HEK293 (cell line): Measurements from ENCODE around the gene SRPK3.

ENCODE experiments used
- CTCF ChIA-PET: fragments of 350-600 bp; formaldehyde crosslinking; extraction: SDS; loops from one replicate; lab custom pipeline; 2021; ENCODE audit warnings: antibody characterized with exemption; lab: Yijun Ruan, JAX
- POLR2A ChIA-PET: fragments of 300-600 bp; formaldehyde crosslinking; extraction: SDS; loops from one replicate; lab custom pipeline; 2020; ENCODE audit warnings: antibody characterized with exemption, inconsistent platforms; lab: Yijun Ruan, JAX
- H3K27ac ChIP-seq: fragments of 200-500 bp; sonication (Bioruptor generic); 2 replicates; pipeline ENCODE4 v1.5.1; 2014; ENCODE audit warnings: low read depth, low read length, control low read depth, inconsistent platforms; ENCODE audit errors: extremely low read depth
- H3K36me3 ChIP-seq, 2 experiments: fragments of 200-500 bp in 1 of 2; sonication (Bioruptor generic) in 1 of 2; 1 replicate in 1 of 2; 2 replicates in 1 of 2; pipeline ENCODE4 v1.5.1; 2014 to 2017; ENCODE audit warnings: inconsistent platforms in 2 of 2, low read length in 2 of 2; ENCODE audit not compliant: control insufficient read depth in 2 of 2, insufficient read depth in 1 of 2
- H3K4me1 ChIP-seq: fragments of 200-500 bp; sonication (Bioruptor generic); 2 replicates; pipeline ENCODE4 v1.5.1; 2014; ENCODE audit warnings: mild to moderate bottlenecking, low read length, inconsistent platforms; ENCODE audit not compliant: control insufficient read depth, insufficient read depth
- H3K4me3 ChIP-seq: 2 replicates; pipeline ENCODE4 v1.5.1; 2011; ENCODE audit warnings: low read depth, mild to moderate bottlenecking, control low read depth, low read length, moderate library complexity
- H3K9me3 ChIP-seq: fragments of 200-500 bp; sonication (Bioruptor generic); 2 replicates; pipeline ENCODE4 v1.5.1; 2014; ENCODE audit warnings: low read depth, low read length, inconsistent platforms; ENCODE audit not compliant: control insufficient read depth, insufficient read depth
- CTCF ChIP-seq: fragments of 450-650 bp; formaldehyde crosslinking; IDR thresholded peaks from 2 replicates; pipeline ENCODE4 v1.5.1; 2016; ENCODE audit warnings: missing biosample characterization, missing genetic modification characterization
- PATZ1 ChIP-seq: fragments of 450-650 bp; formaldehyde crosslinking; IDR thresholded peaks from 2 replicates; pipeline ENCODE4 v1.5.1; 2016; ENCODE audit warnings: missing biosample characterization, missing genetic modification characterization
- PRDM6 ChIP-seq: fragments of 450-650 bp; formaldehyde crosslinking; IDR thresholded peaks from 2 replicates; pipeline ENCODE4 v1.5.1; 2017; ENCODE audit warnings: missing biosample characterization, missing genetic modification characterization
- RBAK ChIP-seq: fragments of 450-650 bp; formaldehyde crosslinking; IDR thresholded peaks from 2 replicates; pipeline ENCODE4 v1.5.1; 2016; ENCODE audit warnings: missing biosample characterization, missing genetic modification characterization
- ZBTB6 ChIP-seq: fragments of 450-650 bp; formaldehyde crosslinking; IDR thresholded peaks from 2 replicates; pipeline ENCODE4 v1.5.1; 2017; ENCODE audit warnings: missing biosample characterization, missing genetic modification characterization
- ZFP3 ChIP-seq: fragments of 450-650 bp; formaldehyde crosslinking; IDR thresholded peaks from 2 replicates; pipeline ENCODE4 v1.5.1; 2016; ENCODE audit warnings: low read depth, missing biosample characterization, missing genetic modification characterization
- ZNF140 ChIP-seq: fragments of 450-650 bp; formaldehyde crosslinking; IDR thresholded peaks from 2 replicates; pipeline ENCODE4 v1.5.1; 2016; ENCODE audit warnings: missing biosample characterization, missing genetic modification characterization
- ZNF146 ChIP-seq: fragments of 450-650 bp; formaldehyde crosslinking; IDR thresholded peaks from 2 replicates; pipeline ENCODE4 v1.5.1; 2016; ENCODE audit warnings: missing biosample characterization, missing genetic modification characterization
- ZNF148 ChIP-seq: fragments of 450-650 bp; formaldehyde crosslinking; IDR thresholded peaks from 2 replicates; pipeline ENCODE4 v1.5.0; 2017; ENCODE audit warnings: missing biosample characterization, missing genetic modification characterization, borderline replicate concordance
- ZNF175 ChIP-seq: fragments of 450-650 bp; formaldehyde crosslinking; IDR thresholded peaks from 2 replicates; pipeline ENCODE4 v1.5.1; 2016; ENCODE audit warnings: missing biosample characterization, missing genetic modification characterization
- ZNF223 ChIP-seq: fragments of 450-650 bp; formaldehyde crosslinking; IDR thresholded peaks from 2 replicates; pipeline ENCODE4 v1.5.1; 2016; ENCODE audit warnings: missing biosample characterization, missing genetic modification characterization
- ZNF433 ChIP-seq: fragments of 450-650 bp; formaldehyde crosslinking; IDR thresholded peaks from 2 replicates; pipeline ENCODE4 v1.5.1; 2016; ENCODE audit warnings: missing biosample characterization, missing genetic modification characterization, low read depth
- ZNF513 ChIP-seq: fragments of 450-650 bp; IDR thresholded peaks from 2 replicates; pipeline ENCODE4 v1.5.1; 2018; ENCODE audit warnings: missing biosample characterization, missing genetic modification characterization
- ZNF560 ChIP-seq: fragments of 450-650 bp; formaldehyde crosslinking; IDR thresholded peaks from 2 replicates; pipeline ENCODE4 v1.5.1; 2017; ENCODE audit warnings: missing biosample characterization, missing genetic modification characterization, borderline replicate concordance
- ZNF785 ChIP-seq: fragments of 450-650 bp; formaldehyde crosslinking; IDR thresholded peaks from 2 replicates; pipeline ENCODE4 v1.5.1; 2016; ENCODE audit warnings: missing biosample characterization, missing genetic modification characterization
- ZNF792 ChIP-seq: fragments of 450-650 bp; formaldehyde crosslinking; IDR thresholded peaks from 2 replicates; pipeline ENCODE4 v1.5.1; 2016; ENCODE audit warnings: missing biosample characterization, missing genetic modification characterization

SRPK3 gene

GRCh38 chrX:153773741-153774575 lies 6.9 kb upstream of the SRPK3 start:
- no peak overlapping the region for H3K27ac ChIP-seq
- TF ChIP-seq ZNF792 (tag by site-specific recombination) = no peak
- TF ChIP-seq PRDM6 (tag by site-specific recombination) = no peak
- TF ChIP-seq ZNF513 (tag by site-specific recombination) = no peak
- TF ChIP-seq ZNF785 = no peak
- TF ChIP-seq ZNF140 (tag by site-specific recombination) = no peak
- no peak for TF ChIP-seq RBAK (tag by site-specific recombination)
- peak; percentile 33; the same call in 1 of the 2 replicates for TF ChIP-seq ZBTB6 (tag by site-specific recombination)
- TF ChIP-seq ZNF175 (tag by site-specific recombination) = no peak
- H3K9me3 ChIP-seq = no peaks in the 10 kb centered on the region
- POLR2A ChIA-PET = no interaction called here
- H3K4me1 ChIP-seq = no peaks in the 10 kb centered on the region
- no peaks in the 10 kb centered on the region for H3K36me3 ChIP-seq
- no peak overlapping the region for H3K4me3 ChIP-seq
- CTCF ChIA-PET = interaction anchor here (0.6 to 0.8 kb wide), 2 partner anchors 12 to 173 kb away, joined by 3 read pairs; no protein-coding TSS in a partner anchor

GRCh38 chrX:153774576-153775292 lies 6.1 kb upstream of the SRPK3 start:
- no peaks in the 10 kb centered on the region for H3K36me3 ChIP-seq
- ChIA-PET CTCF (interaction anchor here (0.6 to 0.8 kb wide), 2 partner anchors 13 to 172 kb away, joined by 3 read pairs; no protein-coding TSS in a partner anchor), POLR2A (no interaction called here)
- H3K4me1 ChIP-seq = no peaks in the 10 kb centered on the region
- H3K27ac ChIP-seq = no peak overlapping the region
- TF ChIP-seq ZNF560 (tag by site-specific recombination) = no peak
- TF ChIP-seq ZNF433 = no peak
- TF ChIP-seq CTCF (tag by site-specific recombination) = no peak
- no peak for TF ChIP-seq PATZ1
- TF ChIP-seq ZNF148 (tag by site-specific recombination) = no peak
- TF ChIP-seq ZNF223 (tag by site-specific recombination) = no peak
- TF ChIP-seq ZFP3 (tag by site-specific recombination) = no peak
- TF ChIP-seq ZNF146 (tag by site-specific recombination) = no peak
- no peak overlapping the region for H3K4me3 ChIP-seq
- no peaks in the 10 kb centered on the region for H3K9me3 ChIP-seq
